Raji (cell line): ENCODE measurements around the gene RPS25.

Experiments
- POLR2A ChIP-seq: IDR thresholded peaks from 2 replicates; pipeline ENCODE4 v1.6.1; 2011; ENCODE audit warnings: low read depth, low read length, control low read depth; ENCODE audit not compliant: insufficient read depth

Gene RPS25

GRCh38 chr11:118998822-118999221 is 19.3 kb downstream of the RPS25 start:
- TF ChIP-seq POLR2A: no peak

DNA sequence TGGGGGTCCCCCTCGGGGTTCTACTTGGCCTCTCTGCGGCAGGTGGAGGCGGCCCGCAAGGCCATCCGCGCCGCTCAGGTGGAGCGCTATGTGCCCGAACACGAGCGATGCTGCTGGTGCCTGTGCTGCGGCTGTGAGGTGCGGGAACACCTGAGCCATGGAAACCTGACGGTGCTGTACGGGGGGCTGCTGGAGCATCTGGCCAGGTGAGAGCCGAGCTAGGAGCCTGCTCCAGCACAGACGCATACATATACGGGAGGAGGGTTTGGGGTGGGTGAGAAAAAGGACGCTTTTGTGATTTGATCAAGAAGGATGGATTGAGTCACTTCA is 19.8 kb downstream of the RPS25 start:
- no peak for TF ChIP-seq POLR2A

DNA sequence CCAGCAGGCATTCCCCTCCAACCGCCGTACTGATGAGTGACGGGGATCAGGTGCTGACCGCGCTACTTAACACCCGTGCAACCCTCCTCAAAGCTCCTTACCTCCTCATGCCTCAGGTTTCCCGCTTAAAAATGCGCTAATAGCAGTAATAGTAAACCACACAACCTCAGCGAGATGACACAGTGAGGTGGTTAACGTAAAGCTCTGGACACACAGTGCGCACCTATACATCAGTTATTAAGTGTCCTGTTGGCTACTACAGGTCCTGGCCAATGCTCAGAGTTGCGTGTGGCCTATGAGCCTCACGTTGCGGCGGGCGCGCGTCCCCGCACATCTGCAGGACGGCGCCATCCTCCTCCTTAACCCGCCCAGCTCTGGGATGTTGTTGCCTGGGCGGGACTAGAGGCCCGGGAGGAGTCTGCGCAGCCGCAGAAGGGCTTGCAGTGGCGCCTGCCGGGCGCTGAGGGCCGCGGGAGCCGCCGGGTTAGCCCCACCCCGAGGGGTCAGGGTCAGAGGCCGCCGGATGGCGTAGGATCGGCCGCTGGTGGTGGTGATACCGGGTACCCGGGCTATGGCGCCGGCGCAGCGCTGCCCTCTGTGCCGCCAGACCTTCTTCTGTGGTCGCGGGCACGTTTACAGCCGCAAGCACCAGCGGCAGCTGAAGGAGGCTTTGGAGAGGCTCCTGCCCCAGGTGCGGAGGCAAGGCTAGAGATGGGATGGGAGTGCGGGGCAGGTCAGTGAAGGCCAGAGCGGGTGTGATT is 20.3 kb downstream of the RPS25 start, which contains the start of gene CENATAC:
Gene CENATAC (plus strand): TSS at position 512 of the 761 bp plus-strand sequence. CDS start 60 bp downstream, at position 572.
- TF ChIP-seq POLR2A: peak; percentile 100

GRCh38 chr11:118996926-118997626 is 21.1 kb downstream of the RPS25 start:
- no peak for TF ChIP-seq POLR2A

DNA sequence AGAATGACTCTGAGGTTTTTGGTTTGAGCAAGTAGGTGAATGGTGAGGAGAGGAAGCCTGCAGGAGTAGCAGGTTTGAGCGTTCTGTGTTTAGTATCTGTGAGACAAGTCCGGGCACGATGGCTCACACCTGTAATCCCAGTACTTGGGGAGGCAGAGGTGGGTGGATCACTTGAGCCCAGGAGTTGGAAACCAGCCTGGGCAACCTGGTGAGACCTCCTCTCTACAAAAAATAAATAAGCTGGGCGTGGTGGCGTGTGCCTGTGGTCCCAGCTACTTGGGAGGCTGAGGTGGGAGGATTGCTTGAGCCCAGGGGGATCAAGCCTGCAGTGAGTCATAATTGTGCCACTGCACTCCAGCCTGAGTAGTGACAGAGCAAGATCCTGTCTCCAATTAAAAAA is 29.9 kb downstream of the RPS25 start:
- TF ChIP-seq POLR2A: peak; percentile 19; the same call in 1 of the 2 replicates

- TF ChIP-seq POLR2A: 0 out of 2 replicates have a peak, but pooled peaks have one; percentile 16
These were observed 33.3 kb downstream of the RPS25 start for GRCh38 chr11:118984825-118985224.

DNA sequence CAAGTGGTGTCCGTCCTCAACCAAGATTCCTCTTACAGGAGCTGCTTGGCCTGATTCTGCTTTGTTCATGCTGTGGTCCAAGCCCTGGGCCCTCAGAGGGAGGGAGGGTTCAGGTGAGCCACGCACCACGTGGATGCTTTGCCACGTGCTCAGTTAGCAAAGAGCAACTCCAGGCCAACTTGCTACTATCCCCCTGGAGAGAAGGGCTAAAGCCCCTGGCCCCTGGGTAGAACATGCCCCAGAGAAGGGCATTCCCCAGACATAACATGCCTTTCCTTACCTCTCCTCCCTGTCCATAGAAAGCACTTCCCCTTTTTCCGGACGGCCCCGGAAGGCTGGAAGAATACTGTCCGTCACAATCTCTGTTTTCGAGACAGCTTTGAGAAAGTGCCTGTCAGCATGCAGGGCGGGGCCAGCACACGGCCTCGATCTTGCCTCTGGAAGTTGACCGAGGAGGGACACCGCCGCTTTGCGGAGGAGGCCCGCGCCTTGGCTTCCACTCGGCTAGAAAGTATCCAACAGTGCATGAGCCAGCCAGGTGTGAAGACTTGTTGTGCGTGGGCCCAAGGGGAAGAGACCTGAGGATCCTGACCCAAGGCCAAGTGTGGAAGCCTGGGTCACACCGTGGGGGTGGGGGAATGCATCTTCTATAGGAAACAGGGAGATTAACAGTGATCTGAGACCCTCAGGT is 37.8 kb downstream of the RPS25 start:
- no peak for TF ChIP-seq POLR2A

DNA sequence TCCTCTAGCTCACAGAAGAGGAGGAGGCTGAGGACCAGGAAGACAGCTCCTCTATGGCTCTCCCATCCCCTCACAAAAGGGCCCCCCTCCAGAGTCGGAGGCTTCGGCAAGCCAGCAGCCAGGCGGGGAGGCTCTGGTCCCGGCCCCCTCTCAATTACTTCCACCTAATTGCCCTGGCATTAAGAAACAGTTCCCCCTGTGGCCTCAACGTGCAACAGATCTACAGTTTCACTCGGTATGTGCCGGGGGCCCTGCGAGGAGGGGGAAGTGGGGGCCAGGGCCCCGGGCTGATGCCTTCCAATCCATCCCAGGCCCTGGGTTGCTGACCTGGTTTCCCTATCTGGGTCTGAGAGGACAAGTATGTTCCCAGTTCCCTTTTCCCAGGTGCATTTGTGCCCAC is 38.7 kb downstream of the RPS25 start:
- TF ChIP-seq POLR2A: no peak

- TF ChIP-seq POLR2A: no peak
These were observed 42.1 kb downstream of the RPS25 start for GRCh38 chr11:118975771-118976709.

DNA sequence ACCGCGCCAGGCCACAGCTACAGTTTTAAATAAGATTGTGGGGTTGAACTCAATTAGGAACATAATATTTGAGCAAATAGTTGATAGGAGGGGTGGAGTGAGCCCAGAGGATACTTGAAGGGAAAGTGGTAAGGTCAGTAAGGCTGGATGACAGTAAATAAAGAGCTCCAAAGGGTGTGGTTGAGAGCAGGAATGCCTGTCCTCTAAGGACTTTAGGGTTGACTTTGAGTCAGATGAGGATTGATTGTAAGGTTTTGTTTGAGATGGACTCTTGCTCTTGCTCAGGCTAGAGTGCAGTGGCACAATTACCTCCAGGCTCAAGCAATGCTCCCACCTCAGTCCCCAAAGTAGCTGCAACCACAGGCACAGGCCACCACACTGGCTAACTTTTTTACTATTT is 44.2 kb downstream of the RPS25 start:
- TF ChIP-seq POLR2A: no peak

GRCh38 chr11:118971646-118972045 is 46.5 kb downstream of the RPS25 start, which contains the start of gene FOXR1:
FOXR1 (plus strand) TSS chr11:118971761; CDS start chr11:118971932, 171 bp downstream.
- no peak for TF ChIP-seq POLR2A
